Stimulated activated memory B cell treated with anti-CD40 and anti-IgM and Interleukin-4, amounts not matched to agents 10 μg/mL and 1 μg/mL and 100 μg/mL, for 72 hours (primary cell): ENCODE results near the gene ZNF660.
"Not testable (repeated sequence)": the region's sequence is repeated elsewhere in the genome, so short reads cannot be mapped to it uniquely, and the experiment has no call there.

Source experiments
- ATAC-seq: fragments of 150-1000 bp; cut with Tn5 transposase; 2 replicates; pipeline ENCODE4 v1.10.0; 2021
- H3K27ac Mint-ChIP-seq: one replicate; pipeline ENCODE4 v1.8.0; 2022; ENCODE audit warnings: mild to moderate bottlenecking, mixed read lengths
- H3K27me3 Mint-ChIP-seq: one replicate; pipeline ENCODE4 v1.8.0; 2022; ENCODE audit warnings: mixed read lengths
- H3K36me3 Mint-ChIP-seq: one replicate; pipeline ENCODE4 v1.8.0; 2022; ENCODE audit warnings: mixed read lengths
- H3K4me1 Mint-ChIP-seq: one replicate; pipeline ENCODE4 v1.8.0; 2022; ENCODE audit warnings: mixed read lengths
- H3K4me3 Mint-ChIP-seq: one replicate; pipeline ENCODE4 v1.8.0; 2022; ENCODE audit warnings: mild to moderate bottlenecking, moderate library complexity, mixed read lengths
- H3K9me3 Mint-ChIP-seq: one replicate; pipeline ENCODE4 v1.8.0; 2022; ENCODE audit warnings: mixed read lengths

Gene ZNF660

DNA sequence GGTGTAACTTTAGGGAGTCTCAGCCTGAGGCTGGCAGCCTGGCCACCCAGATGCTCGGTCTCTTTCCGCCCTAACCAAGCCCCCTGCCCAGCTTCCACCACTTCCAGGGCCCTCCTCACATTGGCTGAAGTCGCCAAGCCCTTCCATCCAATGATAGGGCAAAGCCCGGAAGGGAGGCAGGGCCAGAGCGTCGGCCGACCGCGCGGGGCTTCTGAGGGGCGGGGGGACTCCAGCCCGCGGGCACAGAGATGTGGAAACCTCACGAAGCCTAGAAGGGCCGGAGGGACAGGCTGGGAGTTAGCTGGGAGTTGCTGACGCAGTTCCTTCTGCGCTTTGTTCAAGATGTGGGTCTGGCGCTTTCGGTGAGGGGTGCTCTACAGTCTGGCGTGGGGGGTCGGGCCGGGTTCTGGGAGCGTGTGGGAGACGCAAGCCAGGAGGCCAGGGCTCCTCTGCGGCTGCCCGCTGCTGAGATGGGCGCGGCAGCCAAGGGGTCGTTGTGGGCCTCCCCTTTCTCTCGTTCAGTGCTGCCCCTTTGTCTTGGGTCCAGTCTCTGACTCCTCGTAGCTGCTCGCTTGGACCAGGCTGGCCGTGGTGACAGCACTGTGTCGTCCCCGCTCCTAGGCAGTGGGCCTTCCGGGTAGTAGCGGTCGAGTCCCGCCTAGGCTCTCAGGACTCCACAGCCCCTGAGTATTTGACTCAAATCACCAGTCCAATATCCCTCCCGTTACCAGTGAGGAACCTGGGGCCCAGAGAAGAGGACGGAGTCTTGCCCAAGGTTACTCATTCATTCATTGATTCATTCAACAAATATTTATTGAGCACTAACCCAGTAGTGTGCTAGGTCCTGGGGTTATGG is at the start of gene ZNF660:
Gene ZNF660 (plus strand): TSS at position 319 of the 856 bp plus-strand sequence. CDS start 9,230 bp downstream, outside the sequence.
- H3K36me3 Mint-ChIP-seq, result peaks cover 51% of the 10 kb centered on the region
- peaks cover 15% of the 10 kb centered on the region for H3K4me1 Mint-ChIP-seq
- peaks cover 12% of the 10 kb centered on the region for H3K9me3 Mint-ChIP-seq
- H3K27ac Mint-ChIP-seq, result peak within 1 kb of the TSS; percentile 50
- peak; percentile 82 for ATAC-seq
- peak within 1 kb of the TSS; percentile 75 for H3K4me3 Mint-ChIP-seq
- peaks cover 34% of the 10 kb centered on the region for H3K27me3 Mint-ChIP-seq

- H3K27me3 Mint-ChIP-seq, result peaks cover 51% of the 10 kb centered on the region
- no peaks in the 10 kb centered on the region for H3K36me3 Mint-ChIP-seq
- H3K9me3 Mint-ChIP-seq, result no peaks in the 10 kb centered on the region
- no peak for ATAC-seq
- H3K4me3 Mint-ChIP-seq, result no peak overlapping the region
- H3K4me1 Mint-ChIP-seq, result no peaks in the 10 kb centered on the region
- no peak overlapping the region for H3K27ac Mint-ChIP-seq
Measured at GRCh38 chr3:44535364-44535763, 49.4 kb upstream of the ZNF660 start.

- not testable (repeated sequence) for H3K4me1 Mint-ChIP-seq, H3K27me3 Mint-ChIP-seq, H3K27ac Mint-ChIP-seq, ATAC-seq, H3K9me3 Mint-ChIP-seq, H3K4me3 Mint-ChIP-seq, H3K36me3 Mint-ChIP-seq
Measured at GRCh38 chr3:44544811-44545210, 40.0 kb upstream of the ZNF660 start.

GRCh38 chr3:44554626-44555592 is 29.9 kb upstream of the ZNF660 start, which contains the start of gene ZKSCAN7:
Gene ZKSCAN7 (plus strand): TSS chr3:44555193. CDS start chr3:44557048, 1,855 bp downstream.
- H3K27ac Mint-ChIP-seq, result peak within 1 kb of the TSS; percentile 84
- H3K27me3 Mint-ChIP-seq, result no peaks in the 10 kb centered on the region
- no peaks in the 10 kb centered on the region for H3K9me3 Mint-ChIP-seq
- H3K4me3 Mint-ChIP-seq, result peak within 1 kb of the TSS; percentile 90
- peaks cover 30% of the 10 kb centered on the region for H3K36me3 Mint-ChIP-seq
- peak; percentile 87 for ATAC-seq
- H3K4me1 Mint-ChIP-seq, result peaks cover 21% of the 10 kb centered on the region

DNA sequence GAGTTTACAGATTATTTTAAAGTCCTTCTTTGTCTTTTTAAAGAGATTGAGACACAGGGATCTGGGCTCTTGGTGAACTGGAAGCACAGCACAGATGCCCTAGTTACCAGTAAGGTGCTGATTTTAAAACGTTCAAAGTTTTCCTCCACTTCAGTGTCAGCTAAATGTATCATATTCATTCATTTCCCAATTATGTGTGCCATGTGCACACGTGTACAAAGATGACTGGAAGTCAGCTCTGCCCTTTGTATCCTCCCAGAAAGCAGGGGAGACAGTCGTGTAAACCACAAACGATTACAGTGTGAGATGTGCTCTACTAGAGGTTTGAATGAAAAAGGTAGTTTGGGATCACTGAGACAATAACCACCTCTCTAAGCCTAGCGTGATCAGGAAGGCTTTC is 29.0 kb upstream of the ZNF660 start:
- H3K9me3 Mint-ChIP-seq, result no peaks in the 10 kb centered on the region
- ATAC-seq, result no peak

GRCh38 chr3:44557074-44557473 is 27.7 kb upstream of the ZNF660 start:
- Mint-ChIP-seq H3K4me1 (peaks cover 21% of the 10 kb centered on the region), H3K36me3 (peaks cover 51% of the 10 kb centered on the region), H3K27ac (no peak overlapping the region), H3K9me3 (no peaks in the 10 kb centered on the region), H3K27me3 (no peaks in the 10 kb centered on the region), H3K4me3 (no peak overlapping the region)
- no peak for ATAC-seq

More for the DNA sequence above, 29.0 kb upstream of the ZNF660 start:
- H3K4me1 Mint-ChIP-seq, result peaks cover 21% of the 10 kb centered on the region
- H3K27me3 Mint-ChIP-seq, result no peaks in the 10 kb centered on the region
- peaks cover 38% of the 10 kb centered on the region for H3K36me3 Mint-ChIP-seq
- H3K4me3 Mint-ChIP-seq, result peak overlapping the region; percentile 90
- peak overlapping the region; percentile 84 for H3K27ac Mint-ChIP-seq

DNA sequence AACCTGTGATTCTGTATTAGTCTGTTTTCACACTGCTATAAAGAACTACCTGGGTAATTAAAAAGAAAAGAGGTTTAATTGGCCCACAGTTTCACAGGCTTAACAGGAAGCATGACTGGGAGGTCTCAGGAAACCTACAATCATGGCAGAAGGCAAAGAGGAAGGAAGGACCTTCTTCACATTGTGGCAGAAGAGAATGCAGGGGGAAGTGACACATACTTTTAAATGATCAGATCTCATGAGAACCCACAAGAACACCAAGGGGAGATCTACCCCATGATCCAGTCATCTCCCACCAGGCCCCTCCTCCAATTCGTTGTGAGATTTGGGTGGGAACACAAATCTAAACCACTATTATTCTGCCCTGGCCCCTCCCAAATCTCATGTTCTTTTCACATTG is 23.7 kb upstream of the ZNF660 start:
- Mint-ChIP-seq H3K4me3 (no peak overlapping the region), H3K27ac (no peak overlapping the region), H3K27me3 (no peaks in the 10 kb centered on the region), H3K4me1 (peaks cover 7% of the 10 kb centered on the region), H3K36me3 (peaks cover 90% of the 10 kb centered on the region), H3K9me3 (peaks cover 9% of the 10 kb centered on the region)
- no peak for ATAC-seq

GRCh38 chr3:44562147-44562546 is 22.6 kb upstream of the ZNF660 start:
- Mint-ChIP-seq H3K27ac (no peak overlapping the region), H3K9me3 (peaks cover 16% of the 10 kb centered on the region), H3K27me3 (no peaks in the 10 kb centered on the region), H3K4me1 (no peaks in the 10 kb centered on the region), H3K4me3 (no peak overlapping the region), H3K36me3 (peaks cover 94% of the 10 kb centered on the region)
- ATAC-seq, result no peak

GRCh38 chr3:44568561-44568960 is 16.2 kb upstream of the ZNF660 start:
- H3K36me3 Mint-ChIP-seq, result peaks cover 90% of the 10 kb centered on the region
- H3K27me3 Mint-ChIP-seq, result no peaks in the 10 kb centered on the region
- H3K27ac Mint-ChIP-seq, result no peak overlapping the region
- H3K9me3 Mint-ChIP-seq, result peaks cover 43% of the 10 kb centered on the region
- ATAC-seq, result no peak
- H3K4me1 Mint-ChIP-seq, result no peaks in the 10 kb centered on the region
- H3K4me3 Mint-ChIP-seq, result no peak overlapping the region

- Mint-ChIP-seq H3K4me3 (no peak overlapping the region), H3K27ac (no peak overlapping the region), H3K4me1 (no peaks in the 10 kb centered on the region), H3K27me3 (no peaks in the 10 kb centered on the region), H3K36me3 (peaks cover 67% of the 10 kb centered on the region), H3K9me3 (peaks cover 39% of the 10 kb centered on the region)
- ATAC-seq, result no peak
Measured at GRCh38 chr3:44571024-44571423, 13.7 kb upstream of the ZNF660 start.

DNA sequence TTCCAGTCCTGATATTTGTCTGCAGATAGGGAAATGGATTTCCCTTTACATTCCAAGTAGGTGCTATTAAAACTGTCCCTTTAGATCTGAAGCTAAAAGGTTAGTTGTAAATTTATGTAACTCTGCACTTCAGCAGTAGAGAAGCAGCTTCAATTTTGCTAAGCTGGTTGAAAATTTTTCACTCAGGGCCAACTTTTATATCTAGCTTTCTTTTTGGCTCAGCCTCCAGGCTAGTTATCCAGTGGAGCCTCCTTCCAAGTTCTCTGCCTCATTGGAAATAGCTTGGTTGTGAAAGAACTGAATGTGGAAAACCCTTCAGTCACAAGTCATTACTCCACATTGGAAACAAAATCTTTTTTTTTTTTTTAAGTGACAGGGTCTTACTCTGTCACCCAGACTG is 8.2 kb upstream of the ZNF660 start:
- peaks cover 47% of the 10 kb centered on the region for H3K36me3 Mint-ChIP-seq
- H3K4me3 Mint-ChIP-seq, result no peak overlapping the region
- H3K27me3 Mint-ChIP-seq, result no peaks in the 10 kb centered on the region
- H3K4me1 Mint-ChIP-seq, result no peaks in the 10 kb centered on the region
- no peak for ATAC-seq
- H3K27ac Mint-ChIP-seq, result no peak overlapping the region
- H3K9me3 Mint-ChIP-seq, result peaks cover 12% of the 10 kb centered on the region

GRCh38 chr3:44577354-44577952 is 7.3 kb upstream of the ZNF660 start:
- H3K4me3 Mint-ChIP-seq, H3K4me1 Mint-ChIP-seq, H3K9me3 Mint-ChIP-seq, ATAC-seq, H3K27me3 Mint-ChIP-seq, H3K27ac Mint-ChIP-seq: not testable (repeated sequence)
- H3K36me3 Mint-ChIP-seq, result peaks cover 38% of the 10 kb centered on the region

- H3K4me3 Mint-ChIP-seq, H3K4me1 Mint-ChIP-seq, ATAC-seq, H3K27ac Mint-ChIP-seq, H3K27me3 Mint-ChIP-seq, H3K9me3 Mint-ChIP-seq: not testable (repeated sequence)
- H3K36me3 Mint-ChIP-seq, result peaks cover 38% of the 10 kb centered on the region
Measured at GRCh38 chr3:44578316-44578715, 6.4 kb upstream of the ZNF660 start.

- H3K36me3 Mint-ChIP-seq, result peaks cover 43% of the 10 kb centered on the region
- ATAC-seq, H3K27me3 Mint-ChIP-seq, H3K4me1 Mint-ChIP-seq, H3K27ac Mint-ChIP-seq, H3K9me3 Mint-ChIP-seq, H3K4me3 Mint-ChIP-seq: not testable (repeated sequence)
Measured at GRCh38 chr3:44578924-44579515, 5.7 kb upstream of the ZNF660 start.

DNA sequence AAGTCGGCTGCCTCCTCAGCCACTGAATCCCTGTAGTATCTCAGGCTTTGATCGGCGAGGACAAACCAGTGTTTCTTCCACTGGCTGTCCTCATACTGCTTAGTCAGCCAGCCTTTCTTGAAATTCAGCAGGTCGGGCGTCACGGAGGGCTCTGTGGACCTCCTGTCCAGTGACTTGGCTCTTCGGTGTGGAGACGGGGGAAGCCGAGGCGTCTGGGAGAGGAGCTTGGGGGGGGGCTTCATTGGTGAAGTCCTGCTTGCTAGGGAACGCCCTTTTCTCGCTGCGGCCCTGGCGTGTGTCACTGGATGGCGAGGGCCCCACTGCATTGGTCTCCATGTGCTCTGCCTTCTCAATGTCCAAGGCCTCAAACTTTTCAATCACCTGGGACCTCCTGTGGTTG is 5.0 kb upstream of the ZNF660 start:
- Mint-ChIP-seq H3K27me3 (peaks cover 17% of the 10 kb centered on the region), H3K36me3 (peaks cover 43% of the 10 kb centered on the region)
- H3K9me3 Mint-ChIP-seq, ATAC-seq, H3K4me1 Mint-ChIP-seq, H3K27ac Mint-ChIP-seq, H3K4me3 Mint-ChIP-seq: not testable (repeated sequence)
